HepG2 (cell line): ENCODE data around the gene CDKL2. TPM values are rescaled to one million over a fixed set of nuclear protein-coding genes. Genes with fewer than 3 reads are reported as not detected.
A peak's percentile ranks its signal among the peaks of the same experiment; 100 is the strongest.

Source experiments
- CBX5 ChIP-seq: sonication (generic); formaldehyde crosslinking; IDR thresholded peaks from 2 replicates; pipeline ENCODE4 v1.4.0; 2020; ENCODE audit warnings: missing genetic modification reagents, borderline replicate concordance
- DPF2 ChIP-seq: sonication (generic); formaldehyde crosslinking; IDR thresholded peaks from 2 replicates; pipeline ENCODE4 v1.4.0; 2020; ENCODE audit warnings: mild to moderate bottlenecking, low read depth, missing genetic modification reagents, borderline replicate concordance
- KLF9 ChIP-seq: IDR thresholded peaks from 2 replicates; pipeline ENCODE4 v1.6.1; 2016; ENCODE audit warnings: low read depth
- PAX8 ChIP-seq: sonication (generic); formaldehyde crosslinking; IDR thresholded peaks from 2 replicates; pipeline ENCODE4 v1.8.0; 2022; ENCODE audit warnings: mild to moderate bottlenecking, missing genetic modification reagents, borderline replicate concordance
- YY1 ChIP-seq: IDR thresholded peaks from 2 replicates; pipeline ENCODE4 v1.6.1; 2011; ENCODE audit warnings: low read length, low read depth, moderate library complexity, mild to moderate bottlenecking; ENCODE audit not compliant: insufficient read depth, insufficient replicate concordance
- ZNF274 ChIP-seq: sonication (generic); formaldehyde crosslinking; IDR thresholded peaks from 2 replicates; pipeline ENCODE4 v1.5.1; 2020; ENCODE audit warnings: mild to moderate bottlenecking, missing genetic modification reagents
- ZNF674 ChIP-seq: sonication (generic); formaldehyde crosslinking; IDR thresholded peaks from 2 replicates; pipeline ENCODE4 v1.5.0; 2020; ENCODE audit warnings: low read depth, mild to moderate bottlenecking, missing genetic modification reagents
- ZSCAN9 ChIP-seq: IDR thresholded peaks from 2 replicates; pipeline ENCODE4 v1.6.1; 2016; ENCODE audit warnings: borderline replicate concordance
- polyA plus RNA-seq, 8 experiments: library from polyadenylated mRNA; depleted of rRNA in 3 of 8; stranded (reverse) in 7 of 8; unstranded in 1 of 8; fragments of >200 nt; fragmentation: Illumina TruSeq in 4 of 8; extraction: Trizol in 4 of 8; gene quantifications; 2 replicates each; pipeline versions ENCODE4 v1.2.1 to v1.2.3, GENCODE V29; 2011 to 2016; ENCODE audit warnings: low read depth in 4 of 8, missing spikeins in 1 of 8, mixed read lengths in 1 of 8; ENCODE audit not compliant: insufficient read depth in 1 of 8
- total RNA-seq, 5 experiments: library from RNA; depleted of rRNA; stranded (reverse); fragments of >200 nt; fragmentation: Illumina TruSeq; extraction: Trizol; gene quantifications; 2 replicates each; pipeline ENCODE4 v1.2.3, GENCODE V29; 2016; ENCODE audit warnings: low read depth in 1 of 5
- TF ChIP-seq, protein P1 (sequence below): sonication (generic); formaldehyde crosslinking; IDR thresholded peaks from 2 replicates; pipeline ENCODE4 v1.4.0; 2020; ENCODE audit warnings: mild to moderate bottlenecking, low read depth, missing genetic modification reagents
- TF ChIP-seq, protein P2 (sequence below): sonication (generic); formaldehyde crosslinking; IDR thresholded peaks from 2 replicates; pipeline ENCODE4 v1.4.0; 2020; ENCODE audit warnings: missing genetic modification reagents
- TF ChIP-seq, protein P3 (sequence below): sonication (generic); formaldehyde crosslinking; IDR thresholded peaks from 2 replicates; pipeline ENCODE4 v1.4.0; 2020; ENCODE audit warnings: mild to moderate bottlenecking, missing genetic modification reagents
- TF ChIP-seq, protein P4 (sequence below): sonication (generic); formaldehyde crosslinking; IDR thresholded peaks from 2 replicates; pipeline ENCODE4 v1.8.0; 2022; ENCODE audit warnings: mild to moderate bottlenecking, missing genetic modification reagents, borderline replicate concordance

The CDKL2 gene
- total and polyA plus RNA-seq, 2 of the 13 experiments (the other 11 are each of a cell fraction or from before 2014, with no cell fraction given) = not detected

DNA sequence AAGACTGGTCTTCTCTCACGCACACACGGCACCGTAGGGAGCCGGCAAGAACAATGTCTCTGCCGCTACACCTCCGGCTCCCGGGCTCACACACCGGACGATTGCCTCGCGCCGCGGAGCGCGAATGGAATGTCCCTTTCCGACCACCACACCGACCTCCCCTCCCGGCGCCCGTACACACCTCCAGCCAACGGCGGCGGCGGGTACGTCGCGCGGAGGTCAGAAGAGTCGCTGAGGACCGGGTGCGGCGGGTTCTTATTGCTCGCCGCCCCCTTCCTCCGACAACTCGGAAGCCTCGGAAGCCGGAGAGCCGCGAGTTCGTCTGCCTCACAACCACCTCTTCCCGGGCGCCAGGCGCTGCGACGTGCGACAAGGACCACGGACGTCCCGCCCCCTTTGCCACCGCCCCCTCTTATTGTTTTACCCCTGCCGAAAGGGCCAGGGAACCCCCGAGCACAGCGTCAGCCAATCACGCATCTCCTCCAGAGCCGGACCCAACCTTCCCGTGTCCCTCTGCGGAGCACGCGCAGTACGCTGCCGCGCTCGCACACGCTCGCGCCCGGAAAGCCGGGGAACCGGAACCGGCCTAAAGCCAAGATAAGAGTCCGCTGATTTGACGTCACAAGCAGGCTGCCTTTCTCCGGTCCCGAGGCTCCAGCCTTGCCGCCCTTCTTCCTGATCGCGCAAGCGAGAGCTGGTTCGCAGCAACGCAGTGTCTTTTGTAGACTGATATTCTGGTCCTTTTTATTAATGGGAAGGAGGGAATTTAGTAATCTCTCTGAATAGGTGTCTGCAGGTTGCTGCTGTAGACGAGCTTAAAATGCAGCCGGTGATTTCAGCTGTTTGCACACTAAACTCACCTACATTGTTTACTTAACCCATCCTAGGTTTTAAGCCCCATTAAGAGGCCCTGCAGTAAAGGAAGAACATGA lies 43.0 kb upstream of the CDKL2 start, which contains the start of gene G3BP2 (continued):
- TF ChIP-seq, protein P1, sequence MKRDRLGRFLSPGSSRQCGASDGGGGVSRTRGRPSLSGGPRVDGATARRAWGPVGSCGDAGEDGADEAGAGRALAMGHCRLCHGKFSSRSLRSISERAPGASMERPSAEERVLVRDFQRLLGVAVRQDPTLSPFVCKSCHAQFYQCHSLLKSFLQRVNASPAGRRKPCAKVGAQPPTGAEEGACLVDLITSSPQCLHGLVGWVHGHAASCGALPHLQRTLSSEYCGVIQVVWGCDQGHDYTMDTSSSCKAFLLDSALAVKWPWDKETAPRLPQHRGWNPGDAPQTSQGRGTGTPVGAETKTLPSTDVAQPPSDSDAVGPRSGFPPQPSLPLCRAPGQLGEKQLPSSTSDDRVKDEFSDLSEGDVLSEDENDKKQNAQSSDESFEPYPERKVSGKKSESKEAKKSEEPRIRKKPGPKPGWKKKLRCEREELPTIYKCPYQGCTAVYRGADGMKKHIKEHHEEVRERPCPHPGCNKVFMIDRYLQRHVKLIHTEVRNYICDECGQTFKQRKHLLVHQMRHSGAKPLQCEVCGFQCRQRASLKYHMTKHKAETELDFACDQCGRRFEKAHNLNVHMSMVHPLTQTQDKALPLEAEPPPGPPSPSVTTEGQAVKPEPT (CRISPR knock-in tag) = no peak
- TF ChIP-seq DPF2 (CRISPR knock-in tag) (no peak), ZNF674 (CRISPR knock-in tag) (peak; percentile 83; the same call in 1 of the 2 replicates), ZSCAN9 (peak; percentile 17; the same call in 1 of the 2 replicates), CBX5 (CRISPR knock-in tag) (no peak), ZNF274 (CRISPR knock-in tag) (peak; percentile 75; the same call in 1 of the 2 replicates), PAX8 (CRISPR knock-in tag) (peak; percentile 2; the same call in 1 of the 2 replicates), KLF9 (CRISPR knock-in tag) (no peak; the same call in 1 of the 2 replicates), YY1 (peak; percentile 76)
- TF ChIP-seq, protein P2, sequence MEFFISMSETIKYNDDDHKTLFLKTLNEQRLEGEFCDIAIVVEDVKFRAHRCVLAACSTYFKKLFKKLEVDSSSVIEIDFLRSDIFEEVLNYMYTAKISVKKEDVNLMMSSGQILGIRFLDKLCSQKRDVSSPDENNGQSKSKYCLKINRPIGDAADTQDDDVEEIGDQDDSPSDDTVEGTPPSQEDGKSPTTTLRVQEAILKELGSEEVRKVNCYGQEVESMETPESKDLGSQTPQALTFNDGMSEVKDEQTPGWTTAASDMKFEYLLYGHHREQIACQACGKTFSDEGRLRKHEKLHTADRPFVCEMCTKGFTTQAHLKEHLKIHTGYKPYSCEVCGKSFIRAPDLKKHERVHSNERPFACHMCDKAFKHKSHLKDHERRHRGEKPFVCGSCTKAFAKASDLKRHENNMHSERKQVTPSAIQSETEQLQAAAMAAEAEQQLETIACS (CRISPR knock-in tag) = peak; percentile 81
- TF ChIP-seq, protein P3, sequence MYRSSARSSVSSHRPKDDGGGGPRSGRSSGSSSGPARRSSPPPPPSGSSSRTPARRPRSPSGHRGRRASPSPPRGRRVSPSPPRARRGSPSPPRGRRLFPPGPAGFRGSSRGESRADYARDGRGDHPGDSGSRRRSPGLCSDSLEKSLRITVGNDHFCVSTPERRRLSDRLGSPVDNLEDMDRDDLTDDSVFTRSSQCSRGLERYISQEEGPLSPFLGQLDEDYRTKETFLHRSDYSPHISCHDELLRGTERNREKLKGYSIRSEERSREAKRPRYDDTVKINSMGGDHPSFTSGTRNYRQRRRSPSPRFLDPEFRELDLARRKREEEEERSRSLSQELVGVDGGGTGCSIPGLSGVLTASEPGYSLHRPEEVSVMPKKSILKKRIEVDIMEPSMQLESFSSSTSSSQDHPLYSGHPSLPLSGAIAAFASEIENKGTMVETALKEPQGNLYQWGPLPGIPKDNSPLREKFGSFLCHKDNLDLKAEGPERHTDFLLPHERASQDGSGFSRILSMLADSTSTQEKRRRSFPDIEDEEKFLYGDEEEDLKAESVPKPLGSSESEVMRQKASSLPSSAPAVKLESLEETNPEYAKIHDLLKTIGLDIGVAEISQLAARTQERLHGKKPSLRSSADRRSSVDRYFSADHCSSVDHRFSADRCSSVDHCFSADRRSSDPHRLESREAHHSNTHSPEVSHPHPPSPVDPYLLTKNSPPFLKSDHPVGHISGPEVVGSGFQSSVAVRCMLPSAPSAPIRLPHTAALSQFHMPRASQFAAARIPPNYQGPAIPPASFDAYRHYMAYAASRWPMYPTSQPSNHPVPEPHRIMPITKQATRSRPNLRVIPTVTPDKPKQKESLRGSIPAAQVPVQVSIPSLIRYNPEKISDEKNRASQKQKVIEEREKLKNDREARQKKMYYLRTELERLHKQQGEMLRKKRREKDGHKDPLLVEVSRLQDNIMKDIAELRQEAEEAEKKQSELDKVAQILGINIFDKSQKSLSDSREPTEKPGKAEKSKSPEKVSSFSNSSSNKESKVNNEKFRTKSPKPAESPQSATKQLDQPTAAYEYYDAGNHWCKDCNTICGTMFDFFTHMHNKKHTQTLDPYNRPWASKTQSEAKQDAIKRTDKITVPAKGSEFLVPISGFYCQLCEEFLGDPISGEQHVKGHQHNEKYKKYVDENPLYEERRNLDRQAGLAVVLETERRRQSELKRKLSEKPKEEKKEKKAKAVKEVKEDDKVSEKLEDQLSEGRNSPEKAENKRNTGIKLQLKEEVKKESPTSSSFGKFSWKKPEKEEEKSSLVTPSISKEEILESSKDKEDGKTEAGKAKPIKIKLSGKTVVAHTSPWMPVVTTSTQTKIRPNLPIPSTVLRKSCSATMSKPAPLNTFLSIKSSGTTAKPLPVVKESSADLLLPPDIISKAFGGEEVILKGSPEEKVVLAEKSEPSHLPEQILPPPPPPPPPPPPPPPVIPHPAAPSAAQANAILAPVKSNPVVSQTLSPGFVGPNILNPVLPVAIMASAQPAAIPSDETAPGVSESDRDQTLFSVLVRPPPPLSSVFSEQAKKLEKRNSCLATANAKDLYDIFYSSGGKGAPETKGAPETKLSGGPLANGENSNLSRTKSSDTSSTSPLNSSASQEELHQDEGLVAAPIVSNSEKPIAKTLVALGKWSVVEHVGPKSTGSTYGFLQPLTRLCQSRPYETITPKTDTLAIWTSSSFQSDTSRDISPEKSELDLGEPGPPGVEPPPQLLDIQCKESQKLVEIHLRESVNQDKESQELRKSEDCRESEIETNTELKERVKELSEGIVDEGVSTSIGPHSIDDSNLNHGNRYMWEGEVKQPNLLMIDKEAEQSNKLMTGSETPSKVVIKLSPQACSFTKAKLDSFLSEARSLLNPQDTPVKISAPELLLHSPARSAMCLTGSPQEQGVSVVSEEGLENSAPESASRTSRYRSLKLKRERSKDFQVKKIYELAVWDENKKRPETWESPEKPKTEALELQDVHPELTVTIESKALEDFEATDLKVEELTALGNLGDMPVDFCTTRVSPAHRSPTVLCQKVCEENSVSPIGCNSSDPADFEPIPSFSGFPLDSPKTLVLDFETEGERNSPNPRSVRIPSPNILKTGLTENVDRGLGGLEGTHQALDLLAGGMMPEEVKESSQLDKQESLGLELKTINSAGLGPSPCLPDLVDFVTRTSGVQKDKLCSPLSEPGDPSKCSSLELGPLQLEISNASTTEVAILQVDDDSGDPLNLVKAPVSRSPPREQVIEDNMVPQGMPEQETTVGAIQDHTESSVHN = no peak; the same call in 1 of the 2 replicates
- TF ChIP-seq, protein P4, sequence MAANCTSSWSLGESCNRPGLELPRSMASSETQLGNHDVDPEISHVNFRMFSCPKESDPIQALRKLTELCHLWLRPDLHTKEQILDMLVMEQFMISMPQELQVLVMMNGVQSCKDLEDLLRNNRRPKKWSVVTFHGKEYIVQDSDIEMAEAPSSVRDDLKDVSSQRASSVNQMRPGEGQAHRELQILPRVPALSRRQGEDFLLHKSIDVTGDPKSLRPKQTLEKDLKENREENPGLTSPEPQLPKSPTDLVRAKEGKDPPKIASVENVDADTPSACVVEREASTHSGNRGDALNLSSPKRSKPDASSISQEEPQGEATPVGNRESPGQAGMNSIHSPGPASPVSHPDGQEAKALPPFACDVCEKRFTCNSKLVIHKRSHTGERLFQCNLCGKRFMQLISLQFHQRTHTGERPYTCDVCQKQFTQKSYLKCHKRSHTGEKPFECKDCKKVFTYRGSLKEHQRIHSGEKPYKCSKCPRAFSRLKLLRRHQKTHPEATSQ (CRISPR knock-in tag) = peak; percentile 55; the same call in 1 of the 2 replicates
